GM12878 (cell line): ENCODE measurements around the gene TRIM67. TPM values are rescaled to one million over a fixed set of nuclear protein-coding genes. Genes with fewer than 3 reads are reported as not detected.

Experiments used
- ATAC-seq: fragments of 200-7000 bp; cut with Tn5 transposase; 3 replicates; pipeline ENCODE4 v1.9.1; 2020; ENCODE audit warnings: mild to moderate bottlenecking, moderate library complexity
- BruUV-seq: library from RNA; stranded (reverse); fragments of 400-500 nt; replicated peaks from 2 replicates; lab custom pipeline; 2021; lab: Mats Ljungman, UMichigan
- CTCF ChIA-PET: fragments of 300-600 bp; sonication (Branson Sonifier 250); formaldehyde crosslinking; extraction: SDS; loops from one replicate; lab custom pipeline; 2021; ENCODE audit warnings: inconsistent platforms; lab: Yijun Ruan, JAX
- POLR2A ChIA-PET: fragments of 350-600 bp; formaldehyde crosslinking; extraction: SDS; loops from one replicate; lab custom pipeline; 2021; ENCODE audit warnings: inconsistent platforms; lab: Charles Lee
- RAD21 ChIA-PET: fragments of 300-600 bp; sonication (Branson Sonifier 250); formaldehyde crosslinking; loops from one replicate; lab custom pipeline; 2023; ENCODE audit warnings: antibody characterized with exemption; ENCODE audit not compliant: unreplicated experiment; lab: Charles Lee
- SMC1A ChIA-PET: fragments of 300-600 bp; sonication (Branson Sonifier 250); formaldehyde crosslinking; loops from one replicate; lab custom pipeline; 2023; ENCODE audit not compliant: unreplicated experiment, uncharacterized antibody; lab: Charles Lee
- DNase-seq: peaks from one replicate; pipeline ENCODE4 v3.0.0-alpha.2; 2011; ENCODE audit warnings: low read depth, low spot score
- FAIRE-seq: peaks from 3 replicates; lab custom pipeline; 2011; peaks lifted over from hg19 to GRCh38; lab: Jason Lieb, UNC
- H2AFZ ChIP-seq: 2 replicates; pipeline ENCODE4 v1.6.0; 2011; ENCODE audit warnings: low read depth, low read length, control low read depth; ENCODE audit not compliant: control insufficient read depth
- H3K27ac ChIP-seq: 2 replicates; pipeline ENCODE4 v1.5.1; 2011; ENCODE audit warnings: control low read depth; ENCODE audit not compliant: control insufficient read depth, insufficient read depth
- H3K27me3 ChIP-seq, 2 experiments: replicated peaks in 1 of 2; 2 replicates each; pipeline versions ENCODE4 v1.6.0 to v1.6.1; 2011; ENCODE audit warnings: low read length in 1 of 2; ENCODE audit not compliant: control insufficient read depth in 2 of 2, insufficient read depth in 2 of 2
- H3K36me3 ChIP-seq, 2 experiments: 2 replicates each; pipeline ENCODE4 v1.5.1; 2011; ENCODE audit warnings: low read length in 1 of 2; ENCODE audit not compliant: control insufficient read depth in 2 of 2, insufficient read depth in 2 of 2
- H3K4me1 ChIP-seq: 2 replicates; pipeline ENCODE4 v1.6.1; 2011; ENCODE audit warnings: mild to moderate bottlenecking, low read length, moderate library complexity, mixed read lengths; ENCODE audit not compliant: control insufficient read depth, insufficient read depth
- H3K4me2 ChIP-seq: 2 replicates; pipeline ENCODE4 v1.6.0; 2011; ENCODE audit warnings: control low read depth; ENCODE audit not compliant: control insufficient read depth, insufficient read depth
- H3K4me3 ChIP-seq: fragments of 200-600 bp; sonication (generic); 2 replicates; pipeline ENCODE4 v1.5.1; 2016
- H3K79me2 ChIP-seq: 2 replicates; pipeline ENCODE4 v1.6.0; 2011; ENCODE audit warnings: low read length; ENCODE audit not compliant: control insufficient read depth, insufficient read depth
- H3K9ac ChIP-seq: 2 replicates; pipeline ENCODE4 v1.8.0; 2011; ENCODE audit warnings: low read length, control low read depth, mixed read lengths; ENCODE audit not compliant: control insufficient read depth, insufficient read depth
- H3K9me3 ChIP-seq: replicated peaks from 3 replicates; pipeline ENCODE4 v1.5.1; 2011; ENCODE audit warnings: mild to moderate bottlenecking, low read length; ENCODE audit not compliant: control insufficient read depth, insufficient read depth
- H4K20me1 ChIP-seq: 2 replicates; pipeline ENCODE4 v1.6.0; 2011; ENCODE audit not compliant: control insufficient read depth, insufficient read depth
- MAX ChIP-seq: IDR thresholded peaks from 2 replicates; pipeline ENCODE4 v1.6.1; 2012; ENCODE audit warnings: low read depth, low read length, improper control_type of control experiment
- MLLT1 ChIP-seq: fragments of 450-650 bp; IDR thresholded peaks from 2 replicates; pipeline ENCODE4 v1.6.1; 2016; ENCODE audit warnings: mild to moderate bottlenecking
- PBX3 ChIP-seq: IDR thresholded peaks from 2 replicates; pipeline ENCODE4 v1.6.1; 2011; ENCODE audit warnings: mild to moderate bottlenecking, low read depth, low read length, moderate library complexity; ENCODE audit not compliant: insufficient replicate concordance
- ZBED1 ChIP-seq: IDR thresholded peaks from 2 replicates; pipeline ENCODE4 v1.6.1; 2016; ENCODE audit warnings: borderline replicate concordance
- WGBS: methylation state at CpG from one replicate; pipeline ENCODE4 v1.1.6; 2016; ENCODE audit warnings: low lambda C conversion rate; ENCODE audit not compliant: insufficient replicate concordance, insufficient coverage; ENCODE audit errors: missing lambda C conversion rate; 5-methylcytosine and 5-hydroxymethylcytosine counted together
- in situ Hi-C: fragments of 300-500 bp; cut with MboI; formaldehyde crosslinking; loops from 9 replicates; pipeline ENCODE4 v1.14.3; 2018; ENCODE audit warnings: mixed read lengths
- intact Hi-C: fragments of 100-400 bp; cut with micrococcal nuclease; formaldehyde crosslinking; loops from one replicate; pipeline ENCODE4 v1.14.2; 2022; ENCODE audit not compliant: unreplicated experiment
- polyA plus RNA-seq, 11 experiments: library from polyadenylated mRNA; depleted of rRNA in 4 of 11; unstranded in 6 of 11; stranded (reverse) in 5 of 11; fragments of >200 nt; fragmentation: Nextera tagmentation in 4 of 11; fragmentation: Illumina TruSeq in 1 of 11; extraction: Ambion mirVana in 4 of 11; extraction: Trizol in 1 of 11; gene quantifications; 1 replicate in 1 of 11; 2 replicates in 10 of 11; pipeline versions ENCODE4 v1.2.1 to v1.2.3, GENCODE V29; 2011 to 2016; ENCODE audit warnings: inconsistent platforms in 2 of 11, missing spikeins in 2 of 11, low read depth in 1 of 11
- total RNA-seq, 4 experiments: library from RNA; depleted of rRNA in 3 of 4; stranded (reverse); fragments of >200 nt in 3 of 4; fragmentation: Illumina TruSeq in 1 of 4; extraction: Trizol in 1 of 4; gene quantifications; 2 replicates each; pipeline versions ENCODE4 v1.2.1 to v1.2.3, GENCODE V29; 2013 to 2021

Gene TRIM67
- total and polyA plus RNA-seq, 10 of the 15 experiments (the other 5 are each of a cell fraction or from before 2014, with no cell fraction given) = under 0.01 to 0.01 TPM; not detected in 8

- ChIA-PET CTCF (no interaction called here), SMC1A (no interaction called here), RAD21 (no interaction called here), POLR2A (no interaction called here)
- FAIRE-seq (no peak), DNase-seq (no peak), ATAC-seq (no peak)
- in situ Hi-C loops (no loop called here), intact Hi-C loops (no loop called here)
- no peaks in the 10 kb centered on the region for H3K4me1 ChIP-seq
- 0% methylated on average over 2 of the region's 2 CpGs for WGBS
- no TSS peak for BruUV-seq
- H3K79me2 ChIP-seq = no peaks in the 10 kb centered on the region
- H3K9ac ChIP-seq = no peak overlapping the region
- H3K27me3 ChIP-seq = no peaks in the 10 kb centered on the region; a peak in 1 of 4 replicates
- no peak overlapping the region for H3K27ac ChIP-seq
- H3K36me3 ChIP-seq = no peaks in the 10 kb centered on the region
- H3K4me2 ChIP-seq = no peak overlapping the region
- H3K9me3 ChIP-seq = no peaks in the 10 kb centered on the region
- TF ChIP-seq PBX3 = no peak
- no peak overlapping the region for H2AFZ ChIP-seq
- no peak overlapping the region for H3K4me3 ChIP-seq
- no peaks in the 10 kb centered on the region for H4K20me1 ChIP-seq
These were observed 32.6 kb downstream of the TRIM67 start for GRCh38 chr1:231194476-231194842.

GRCh38 chr1:231194843-231195516 lies 33.1 kb downstream of the TRIM67 start:
- ChIA-PET CTCF (no interaction called here), POLR2A (no interaction called here), SMC1A (no interaction called here), RAD21 (no interaction called here)
- Histone ChIP-seq H3K27ac (no peak overlapping the region), H3K4me3 (no peak overlapping the region), H2AFZ (no peak overlapping the region), H3K79me2 (no peaks in the 10 kb centered on the region), H3K36me3 (no peaks in the 10 kb centered on the region), H3K9me3 (no peaks in the 10 kb centered on the region), H4K20me1 (no peaks in the 10 kb centered on the region), H3K4me1 (no peaks in the 10 kb centered on the region), H3K27me3 (no peaks in the 10 kb centered on the region; a peak in 1 of 4 replicates), H3K4me2 (no peak overlapping the region), H3K9ac (no peak overlapping the region)
- FAIRE-seq = no peak
- BruUV-seq = no TSS peak
- no peak for DNase-seq
- TF ChIP-seq ZBED1 = no peak
- TF ChIP-seq MAX = no peak
- no peak for TF ChIP-seq MLLT1
- 56% methylated on average over 8 of the region's 8 CpGs for WGBS
- ATAC-seq = no peak
- in situ Hi-C loops (no loop called here), intact Hi-C loops (no loop called here)
